ENCODE results near the gene LRRC31.

The LRRC31 gene

GRCh38 chr3:169869484-169870220 is at the start of gene LRRC31:
Gene LRRC31 (minus strand): TSS chr3:169869935. CDS start chr3:169869807, 128 bp downstream.
- DNase-seq (ENCODE audit: insufficient read length, low spot score) (no peak), FAIRE-seq (no peak)

GRCh38 chr3:169914321-169914720 is 44.6 kb upstream of the LRRC31 start:
- FAIRE-seq (no peak), DNase-seq (ENCODE audit: insufficient read length, low spot score) (no peak)

GRCh38 chr3:169913323-169913722 is 43.6 kb upstream of the LRRC31 start:
- FAIRE-seq, result no peak
- DNase-seq (ENCODE audit: insufficient read length, low spot score), result no peak

GRCh38 chr3:169911272-169911671 is 41.5 kb upstream of the LRRC31 start, which contains the start of gene SAMD7:
Gene SAMD7 (plus strand): TSS chr3:169911572. CDS start chr3:169919499, 7,927 bp downstream.
- FAIRE-seq, result no peak

GRCh38 chr3:169907944-169908343 is 38.2 kb upstream of the LRRC31 start:
- no peak for DNase-seq (ENCODE audit: insufficient read length, low spot score)
- no peak for FAIRE-seq

More at GRCh38 chr3:169911272-169911671, 41.5 kb upstream of the LRRC31 start, which contains the start of gene SAMD7:
- DNase-seq (ENCODE audit: insufficient read length, low spot score), result no peak

GRCh38 chr3:169907476-169907875 is 37.7 kb upstream of the LRRC31 start:
- no peak for DNase-seq (ENCODE audit: insufficient read length, low spot score)
- no peak for FAIRE-seq

- FAIRE-seq, result no peak
- no peak for DNase-seq (ENCODE audit: insufficient read length, low spot score)
These were observed 35.7 kb upstream of the LRRC31 start for GRCh38 chr3:169905404-169905803.

GRCh38 chr3:169901453-169901852 is 31.7 kb upstream of the LRRC31 start:
- FAIRE-seq, result no peak
- no peak for DNase-seq (ENCODE audit: insufficient read length, low spot score)

- FAIRE-seq (no peak), DNase-seq (ENCODE audit: insufficient read length, low spot score) (no peak)
These were observed 27.5 kb upstream of the LRRC31 start for GRCh38 chr3:169897284-169897683.

- FAIRE-seq (no peak), DNase-seq (ENCODE audit: insufficient read length, low spot score) (no peak)
These were observed 25.3 kb upstream of the LRRC31 start for GRCh38 chr3:169895072-169895471.

GRCh38 chr3:169894110-169894509 is 24.4 kb upstream of the LRRC31 start:
- FAIRE-seq (no peak), DNase-seq (ENCODE audit: insufficient read length, low spot score) (no peak)

GRCh38 chr3:169891886-169892285 is 22.2 kb upstream of the LRRC31 start:
- DNase-seq (ENCODE audit: insufficient read length, low spot score) (no peak), FAIRE-seq (no peak)

- FAIRE-seq (no peak), DNase-seq (ENCODE audit: insufficient read length, low spot score) (no peak)
These were observed 16.9 kb upstream of the LRRC31 start for GRCh38 chr3:169886671-169887070.

GRCh38 chr3:169880576-169881250 is 11.0 kb upstream of the LRRC31 start:
- FAIRE-seq (no peak), DNase-seq (ENCODE audit: insufficient read length, low spot score) (no peak)

- DNase-seq (ENCODE audit: insufficient read length, low spot score), result no peak
- FAIRE-seq, result no peak
These were observed 10.3 kb upstream of the LRRC31 start for GRCh38 chr3:169879845-169880575.

GRCh38 chr3:169879013-169879557 is 9.3 kb upstream of the LRRC31 start:
- DNase-seq (ENCODE audit: insufficient read length, low spot score) (no peak), FAIRE-seq (no peak)

GRCh38 chr3:169871129-169871886 is 1.6 kb upstream of the LRRC31 start:
- FAIRE-seq, result no peak
- no peak for DNase-seq (ENCODE audit: insufficient read length, low spot score)

- FAIRE-seq (no peak), DNase-seq (ENCODE audit: insufficient read length, low spot score) (no peak)
These were observed 1.4 kb downstream of the LRRC31 start for GRCh38 chr3:169868369-169868768.

GRCh38 chr3:169867584-169868210 is 2.0 kb downstream of the LRRC31 start:
- DNase-seq (ENCODE audit: insufficient read length, low spot score), result no peak

More at GRCh38 chr3:169867584-169868210, 2.0 kb downstream of the LRRC31 start:
- FAIRE-seq, result no peak

Measured in HTR-8/SVneo (cell line).